NCI-H2171 (cell line): ENCODE measurements around the gene PPP1R15A.
"Not testable (repeated sequence)": the region's sequence is repeated elsewhere in the genome, so short reads cannot be mapped to it uniquely, and the experiment has no call there.

Experiments used
- DNase-seq: peaks from one replicate; lab custom pipeline; 2025; lab: John Stamatoyannopoulos, UW

Gene PPP1R15A

DNA sequence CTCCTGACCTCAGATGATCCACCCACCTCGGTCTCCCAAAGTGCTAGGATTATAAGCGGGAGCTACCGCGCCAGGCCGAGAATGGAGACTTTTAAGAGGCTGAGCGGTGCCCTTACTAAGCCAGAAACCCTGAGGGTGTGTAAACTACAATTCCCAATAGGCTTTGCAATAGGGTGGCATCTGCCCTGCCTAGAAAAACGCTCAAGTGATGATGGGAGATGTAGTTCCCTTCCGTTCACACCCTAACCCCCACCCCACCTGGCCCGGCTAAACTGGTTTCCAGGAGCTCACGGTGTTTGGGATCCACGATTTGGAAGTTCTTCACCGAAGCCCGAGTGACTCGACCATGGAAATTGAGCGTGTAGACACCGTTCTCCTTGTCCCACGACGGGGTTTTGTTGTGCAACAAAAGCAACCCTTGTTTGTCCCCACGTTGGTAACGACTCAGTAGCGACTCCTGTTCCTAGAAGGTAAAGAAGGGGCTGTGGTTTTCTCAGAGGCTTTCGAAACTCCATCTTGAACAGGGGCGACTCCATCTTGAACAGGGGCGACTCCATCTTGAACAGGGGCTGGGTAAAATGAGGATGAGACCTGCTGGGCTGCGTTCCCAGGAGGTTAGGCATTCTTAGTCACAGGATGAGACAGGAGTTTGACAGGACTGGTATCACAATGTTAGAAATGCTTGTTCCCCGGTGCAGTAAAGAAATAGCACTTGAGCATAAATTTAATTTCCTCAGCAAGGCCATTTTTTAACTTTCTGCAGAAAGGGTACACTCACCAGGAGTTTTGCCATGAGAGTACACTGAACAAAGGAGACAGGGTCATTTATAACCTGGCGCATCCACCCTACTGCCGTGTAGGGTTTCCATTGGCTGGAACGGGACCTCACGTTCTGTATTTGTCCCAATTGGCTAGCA is 9.8 kb downstream of the PPP1R15A start:
- peak; percentile 19 for DNase-seq

DNA sequence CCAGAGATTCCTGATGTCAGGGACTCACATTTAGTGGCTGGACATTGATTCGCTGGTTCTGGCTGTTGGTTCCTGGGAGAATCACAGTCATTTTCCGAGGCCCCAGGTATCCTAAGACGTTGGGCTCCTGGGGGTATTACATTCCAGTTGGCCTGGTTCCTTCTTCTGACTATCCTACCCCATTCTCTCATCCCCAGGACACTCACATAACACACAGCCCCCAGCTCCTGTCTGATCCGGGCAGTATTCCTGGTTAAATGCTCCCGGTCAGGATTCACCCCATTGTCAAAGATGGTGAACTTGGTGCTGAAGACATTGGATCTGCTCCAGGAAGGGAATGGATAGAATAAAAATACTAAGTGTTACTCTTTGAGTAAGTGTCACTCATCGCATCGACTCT is 11.5 kb downstream of the PPP1R15A start:
- no peak for DNase-seq

DNA sequence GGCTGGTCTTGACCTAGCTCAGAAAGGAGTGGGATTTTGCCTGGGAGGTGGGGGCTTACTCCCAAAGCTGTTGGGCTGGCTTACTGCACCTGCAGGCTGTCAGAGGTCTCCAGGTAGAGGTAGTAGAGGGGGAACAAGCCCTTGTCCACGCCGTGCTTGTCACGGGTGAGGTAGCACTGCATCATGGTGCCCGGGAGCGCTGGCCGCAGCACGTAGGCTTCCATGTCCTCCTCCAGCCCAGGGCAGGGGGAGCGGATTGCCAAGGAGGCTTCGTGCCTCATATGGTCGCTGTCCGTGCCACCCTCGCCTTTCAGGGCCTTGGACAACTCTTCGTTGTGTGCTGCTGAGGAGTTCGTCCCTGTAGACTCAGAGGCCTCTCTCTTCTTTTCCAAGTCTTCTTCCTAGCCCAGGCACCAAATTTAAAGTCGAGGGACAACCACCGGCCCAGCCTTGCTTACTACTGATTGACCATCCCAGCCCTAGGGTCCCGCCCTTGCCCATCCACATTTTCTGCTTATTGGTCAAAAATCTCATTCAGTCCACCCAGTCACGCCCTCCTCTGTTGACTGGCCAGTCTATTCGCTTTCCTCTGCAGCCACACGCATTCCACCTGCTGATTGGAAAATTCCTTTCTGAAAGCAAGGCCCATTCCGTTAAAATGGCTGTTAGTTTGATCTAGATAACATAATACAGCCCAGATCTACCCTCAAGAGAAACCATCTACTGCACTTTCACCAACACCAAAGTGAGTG is 15.8 kb downstream of the PPP1R15A start:
- no peak for DNase-seq

DNA sequence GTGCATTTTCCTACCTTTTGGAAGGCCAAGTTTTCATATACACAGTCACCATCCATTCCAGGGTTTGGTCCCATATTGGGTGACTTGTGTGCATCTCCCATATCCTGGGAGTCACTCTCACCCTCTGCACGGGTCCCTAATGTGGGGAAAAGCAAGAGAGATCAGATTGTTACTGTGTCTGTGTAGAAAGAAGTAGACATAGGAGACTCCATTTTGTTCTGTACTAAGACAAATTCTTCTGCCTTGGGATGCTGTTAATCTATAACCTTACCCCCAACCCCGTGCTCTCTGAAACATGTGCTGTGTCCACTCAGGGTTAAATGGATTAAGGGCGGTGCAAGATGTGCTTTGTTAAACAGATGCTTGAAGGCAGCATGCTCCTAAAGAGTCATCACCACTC is 17.3 kb downstream of the PPP1R15A start:
- not testable (repeated sequence) for DNase-seq

DNA sequence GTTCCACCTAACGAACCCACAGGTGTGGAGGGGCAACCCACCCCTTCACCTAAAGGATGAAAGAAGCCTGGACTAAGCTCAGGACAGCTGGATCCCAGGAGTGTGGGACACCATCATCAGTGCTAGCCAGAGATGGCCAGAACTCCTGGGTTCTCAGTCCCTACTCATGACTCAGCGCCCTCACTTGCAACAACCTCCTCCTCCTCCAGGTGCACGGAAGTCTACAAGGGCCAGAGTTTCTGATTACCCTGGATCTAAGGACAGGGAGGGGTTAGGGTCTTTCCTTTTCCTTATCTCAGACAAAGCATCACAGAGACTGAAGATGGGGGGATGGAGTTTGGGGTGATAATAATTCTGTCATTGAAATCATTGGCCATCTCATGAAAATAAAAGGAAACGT is 18.3 kb downstream of the PPP1R15A start:
- no peak for DNase-seq

DNA sequence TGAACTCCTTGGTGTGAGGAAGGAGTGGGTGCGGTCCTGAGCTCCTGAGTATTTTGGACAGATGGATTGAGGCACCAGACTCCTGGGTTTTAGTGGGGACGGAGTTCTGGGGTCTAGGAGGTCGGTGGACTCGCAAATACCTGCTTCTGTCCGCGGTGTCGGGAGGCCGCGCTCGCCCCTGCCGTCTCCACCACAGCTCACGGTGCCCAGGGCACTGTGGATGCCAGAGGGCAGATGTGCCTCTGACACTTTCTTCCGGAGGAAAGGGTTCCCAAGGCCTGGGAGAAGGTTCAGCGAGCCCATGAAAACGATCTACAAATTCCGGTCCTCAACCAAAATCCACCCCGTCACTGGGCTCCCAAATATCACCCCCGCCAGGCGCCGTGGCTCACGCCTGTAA is 23.0 kb downstream of the PPP1R15A start:
- DNase-seq: no peak

DNA sequence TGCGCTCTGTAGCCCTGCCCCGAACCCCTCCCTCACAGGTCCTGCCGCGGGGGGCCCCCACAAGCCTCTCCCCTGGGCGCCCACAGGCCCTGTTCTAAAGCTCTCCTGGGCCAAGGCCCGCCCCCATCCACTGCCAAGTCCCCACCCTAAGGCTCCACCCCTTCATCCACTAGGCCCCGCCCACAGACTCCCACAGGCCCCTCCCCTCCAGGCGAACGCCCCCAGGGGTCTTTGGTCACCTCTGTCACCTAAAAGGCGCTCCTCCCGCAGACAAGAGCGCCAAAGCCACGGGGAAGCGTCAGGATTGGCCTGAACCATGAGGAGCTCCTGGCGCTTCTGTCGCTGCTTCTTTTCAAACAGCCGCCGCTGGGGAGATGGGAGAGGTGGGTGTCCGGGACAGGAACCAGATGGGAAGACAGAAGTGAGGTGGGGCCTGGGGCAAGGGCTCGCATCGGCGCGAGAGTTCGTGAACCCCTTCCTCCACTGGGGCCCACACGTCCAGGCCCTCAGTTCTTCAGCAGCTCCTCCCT is 24.0 kb downstream of the PPP1R15A start:
- DNase-seq: no peak

DNA sequence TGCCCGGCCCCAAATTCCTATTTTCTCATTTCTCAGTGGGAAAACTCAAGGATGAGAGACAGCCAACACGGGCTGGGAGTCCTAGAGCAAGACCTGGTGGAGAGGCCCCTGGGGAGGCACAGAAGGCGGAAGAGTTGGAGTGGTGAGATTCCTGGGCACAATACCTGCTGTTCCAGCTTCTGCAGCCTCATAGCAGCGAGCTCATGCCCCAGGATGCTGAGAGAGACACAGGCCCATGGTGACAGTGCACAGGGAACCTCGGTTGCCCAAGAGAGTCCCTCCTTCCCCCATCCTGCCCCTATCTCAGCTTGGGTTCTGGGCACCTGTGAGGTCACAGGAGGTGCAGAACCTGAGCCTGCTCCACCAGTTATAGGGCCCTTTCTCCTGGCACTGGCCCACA is 25.0 kb downstream of the PPP1R15A start:
- DNase-seq: peak; percentile 12

DNA sequence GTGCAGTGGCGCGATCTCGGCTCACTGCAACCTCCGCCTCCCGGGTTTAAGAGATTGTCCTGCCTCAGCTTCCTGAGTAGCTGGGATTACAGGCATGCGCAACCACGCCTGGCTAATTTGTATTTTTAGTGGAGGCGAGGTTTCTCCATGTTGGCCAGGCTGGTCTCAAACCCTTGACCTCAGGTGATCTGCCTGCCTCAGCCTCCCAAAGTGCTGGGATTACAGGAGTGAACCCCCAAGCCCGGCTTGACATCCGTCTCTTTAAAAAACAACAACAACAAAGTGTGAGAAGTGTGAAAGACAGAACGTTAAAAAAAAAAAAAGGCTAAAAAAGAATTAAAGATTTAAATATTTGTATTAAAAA is 27.1 kb downstream of the PPP1R15A start:
- DNase-seq: not testable (repeated sequence)

DNA sequence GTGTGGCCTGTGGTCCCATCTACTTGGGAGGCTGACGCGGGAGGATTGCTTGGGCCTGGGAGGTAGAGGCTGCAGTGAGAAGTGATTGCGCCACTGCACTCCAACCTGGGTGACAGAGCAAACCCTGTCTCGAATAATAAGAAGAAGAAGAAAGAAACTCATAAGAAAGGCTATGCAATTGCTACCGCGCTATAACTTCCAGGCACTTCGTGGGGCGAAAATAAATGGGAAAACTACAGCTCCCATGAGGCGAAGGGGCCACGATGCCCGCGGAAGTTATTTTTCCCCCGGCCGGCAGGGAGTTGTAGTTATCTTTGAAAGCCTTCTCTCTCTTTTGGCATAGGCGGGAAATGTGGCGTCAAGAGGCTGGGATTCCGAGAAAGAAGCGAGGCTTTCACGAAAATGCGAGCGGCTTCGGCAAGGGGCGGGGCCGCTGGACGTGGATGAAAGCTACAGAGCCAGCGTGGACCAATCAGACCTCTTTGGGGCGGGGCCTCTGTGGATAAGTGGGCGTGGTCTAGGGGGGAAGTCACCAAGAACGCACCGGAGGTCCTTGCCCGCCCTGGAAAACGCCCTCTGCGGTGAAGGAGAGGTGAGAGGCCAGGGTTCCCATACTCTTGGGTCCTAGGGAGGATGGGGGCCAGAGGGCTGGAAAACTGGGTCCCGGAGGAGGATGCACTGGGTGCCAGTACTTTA is 27.7 kb downstream of the PPP1R15A start, which contains the start of gene NUCB1:
Gene NUCB1 (plus strand): TSS at position 532 of the 696 bp plus-strand sequence. CDS start 485 bp downstream, outside the sequence.
- peak; percentile 98 for DNase-seq

DNA sequence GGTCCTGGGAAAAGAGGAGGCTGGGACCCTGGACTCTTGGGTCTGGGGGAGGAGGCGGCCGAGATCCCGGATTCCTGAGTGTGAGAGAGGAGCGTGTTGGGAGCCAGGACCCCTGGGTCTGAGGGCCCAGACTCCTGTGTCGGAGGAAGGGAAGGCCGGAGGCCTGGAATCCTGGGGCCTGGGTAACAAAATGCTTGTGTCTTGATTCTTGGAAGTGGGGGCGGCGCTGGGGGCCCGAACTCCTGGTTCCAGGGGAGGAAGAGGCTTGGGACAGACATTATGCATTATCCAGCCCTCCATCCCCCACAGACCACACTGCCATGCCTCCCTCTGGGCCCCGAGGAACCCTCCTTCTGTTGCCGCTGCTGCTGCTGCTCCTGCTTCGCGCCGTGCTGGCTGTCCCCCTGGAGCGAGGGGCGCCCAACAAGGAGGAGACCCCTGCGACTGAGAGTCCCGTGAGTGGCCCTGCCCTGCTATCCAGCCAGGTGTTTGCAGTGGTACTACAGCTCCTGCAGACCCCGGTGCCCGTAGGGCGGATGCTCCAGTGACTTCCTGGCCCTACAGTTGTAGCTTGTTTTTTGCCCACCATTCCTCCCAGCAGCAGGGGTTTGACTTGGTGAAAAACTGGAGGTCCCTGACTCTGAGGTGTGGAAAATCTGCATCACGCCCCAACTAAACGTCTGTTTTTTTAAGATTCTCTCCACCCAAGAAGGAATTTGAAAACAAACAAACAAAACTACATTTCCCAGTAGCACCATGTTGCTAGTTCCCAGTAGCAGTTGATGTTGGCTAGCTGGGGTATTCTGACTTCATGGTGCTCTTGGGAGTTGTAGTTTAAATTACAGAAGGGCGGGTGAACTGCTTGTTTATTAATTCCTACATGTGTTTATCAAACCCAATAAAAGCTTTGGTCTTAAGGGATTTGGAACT is 28.5 kb downstream of the PPP1R15A start:
- no peak for DNase-seq

DNA sequence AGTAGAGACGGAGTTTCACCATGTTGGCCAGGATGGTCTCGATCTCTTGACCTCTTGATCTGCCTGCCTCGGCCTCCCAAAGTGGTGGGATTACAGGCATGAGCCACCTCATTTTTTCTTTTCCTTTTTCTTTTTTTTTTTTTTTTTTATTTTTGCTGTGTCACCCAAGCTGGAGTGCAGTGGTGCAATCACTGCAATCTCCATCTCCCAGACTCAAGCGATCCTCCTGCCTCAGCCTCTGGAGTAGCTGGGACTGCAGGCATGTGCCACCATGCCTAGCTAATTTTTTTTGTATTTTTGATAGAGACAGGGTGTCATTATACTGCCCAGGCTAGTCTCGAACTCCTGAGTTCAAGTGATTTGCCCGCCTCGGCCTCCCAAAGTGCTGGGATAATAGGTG is 30.1 kb downstream of the PPP1R15A start:
- DNase-seq: not testable (repeated sequence)

DNA sequence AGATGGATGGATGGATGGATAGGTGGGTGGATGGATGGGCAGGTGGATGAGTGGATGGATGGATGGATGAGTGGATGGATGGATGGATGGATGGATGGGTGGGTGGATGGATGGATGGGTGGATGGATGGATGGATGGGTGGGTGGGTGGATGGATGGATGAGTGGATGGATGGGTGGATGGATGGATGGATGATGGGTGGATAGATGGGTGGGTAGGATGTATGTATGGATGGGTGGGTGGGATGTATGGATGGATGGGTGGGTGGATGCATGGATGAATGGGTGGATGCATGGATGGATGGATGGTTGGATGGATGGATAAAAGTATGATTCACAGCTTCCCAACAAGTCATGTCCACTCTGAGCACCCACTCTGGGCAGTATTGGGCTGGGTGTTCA is 31.6 kb downstream of the PPP1R15A start:
- not testable (repeated sequence) for DNase-seq

DNA sequence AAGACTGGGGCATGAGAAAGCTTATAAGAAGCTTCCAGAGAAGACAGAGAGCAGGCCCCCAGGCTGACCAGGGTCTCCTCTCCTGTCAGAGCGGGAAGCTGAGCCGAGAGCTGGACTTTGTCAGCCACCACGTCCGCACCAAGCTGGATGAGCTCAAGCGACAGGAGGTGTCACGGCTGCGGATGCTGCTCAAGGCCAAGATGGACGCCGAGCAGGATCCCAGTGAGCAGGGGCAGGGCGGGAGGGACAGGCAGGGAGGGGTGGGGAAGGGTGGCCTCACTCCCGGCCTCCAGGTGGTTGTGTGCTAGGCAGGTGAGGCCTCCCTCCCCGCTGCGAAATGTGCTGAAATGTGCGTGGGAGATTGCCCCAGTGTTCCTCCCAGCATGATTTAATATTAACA is 33.4 kb downstream of the PPP1R15A start:
- DNase-seq: no peak

DNA sequence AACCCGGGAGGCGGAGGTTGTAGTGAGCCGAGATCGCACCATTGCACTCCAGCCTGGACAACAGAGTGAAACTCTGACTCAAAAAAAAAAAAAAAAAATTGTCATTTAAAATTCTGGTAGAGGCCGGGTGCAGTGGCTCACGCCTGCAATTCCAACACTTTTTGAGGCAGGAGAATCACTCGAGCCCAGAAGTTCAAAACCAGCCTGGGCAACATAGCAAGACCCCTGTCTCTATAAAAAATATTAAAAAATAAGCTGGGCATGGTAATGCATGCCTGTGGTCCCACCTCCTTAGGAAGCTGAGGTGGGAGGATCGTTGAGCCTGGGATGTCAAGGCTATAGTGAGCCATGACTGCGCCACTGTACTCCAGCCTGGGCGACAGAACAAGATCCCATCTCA is 34.1 kb downstream of the PPP1R15A start:
- no peak for DNase-seq

DNA sequence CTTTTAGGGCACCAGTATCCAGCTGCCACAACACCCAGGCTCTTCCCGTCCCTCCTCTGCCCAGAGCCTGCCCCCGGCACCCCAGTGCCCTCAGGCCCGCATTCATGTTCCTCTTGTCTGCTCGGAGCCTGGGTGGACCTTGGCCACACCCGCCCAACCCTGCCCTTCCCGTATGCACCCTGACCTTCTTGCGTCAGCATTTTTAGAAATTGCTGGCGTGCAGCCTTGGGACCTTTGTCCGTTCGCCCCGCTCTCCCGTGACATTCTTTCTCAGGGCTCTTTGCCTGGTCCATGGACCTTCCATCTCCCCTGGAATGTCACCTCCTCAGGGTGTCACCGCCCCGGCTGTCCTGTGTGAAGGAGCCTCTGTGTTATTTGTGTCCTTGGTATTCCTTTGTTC is 35.5 kb downstream of the PPP1R15A start:
- DNase-seq: no peak

DNA sequence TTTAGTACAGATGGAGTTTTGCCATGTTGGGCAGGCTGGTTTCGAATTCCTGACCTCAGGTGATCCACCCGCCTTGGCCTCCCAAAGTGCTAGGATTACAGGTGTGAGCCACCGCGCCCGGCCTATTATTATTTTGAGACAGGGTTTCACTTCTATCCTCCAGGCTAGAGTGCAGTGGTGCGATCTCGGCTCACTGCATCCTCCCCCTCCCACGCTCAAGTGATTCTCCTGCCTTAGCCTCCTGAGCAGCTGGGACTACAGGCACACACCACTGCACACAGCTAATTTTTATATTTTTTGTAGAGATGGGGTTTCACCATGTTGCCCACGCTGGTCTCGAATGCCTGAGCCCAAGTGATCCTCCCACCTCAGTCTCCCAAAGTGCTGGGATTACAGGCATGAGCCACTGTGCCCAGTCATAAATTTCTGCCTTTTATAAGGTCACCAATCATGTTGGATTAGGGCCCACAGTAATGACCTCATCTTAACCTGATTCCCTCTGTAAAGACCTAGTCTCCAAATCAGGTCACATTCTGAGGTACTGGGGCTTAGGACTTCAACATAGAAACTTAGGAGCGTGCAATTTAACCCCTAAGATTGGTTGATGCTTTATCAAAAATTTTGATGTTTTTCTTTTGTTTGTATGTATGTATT is 37.3 kb downstream of the PPP1R15A start:
- not testable (repeated sequence) for DNase-seq

DNA sequence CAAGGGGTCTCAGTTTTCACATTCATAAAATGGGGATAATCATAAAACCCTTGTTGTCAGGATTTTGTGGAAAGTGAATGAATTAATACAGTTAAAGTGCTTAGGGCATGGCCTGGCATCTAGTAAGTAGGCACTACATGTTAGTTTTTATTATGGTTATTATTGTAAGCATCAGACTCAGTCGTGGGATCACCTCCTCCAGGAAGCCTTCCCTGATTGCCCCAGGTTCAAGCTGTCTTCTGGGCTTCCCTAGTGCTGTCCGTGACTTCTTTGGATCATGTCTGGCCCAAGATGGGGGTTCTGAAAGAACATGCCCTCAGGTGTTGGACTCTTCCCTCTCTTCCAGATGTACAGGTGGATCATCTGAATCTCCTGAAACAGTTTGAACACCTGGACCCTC is 38.6 kb downstream of the PPP1R15A start:
- DNase-seq: no peak

DNA sequence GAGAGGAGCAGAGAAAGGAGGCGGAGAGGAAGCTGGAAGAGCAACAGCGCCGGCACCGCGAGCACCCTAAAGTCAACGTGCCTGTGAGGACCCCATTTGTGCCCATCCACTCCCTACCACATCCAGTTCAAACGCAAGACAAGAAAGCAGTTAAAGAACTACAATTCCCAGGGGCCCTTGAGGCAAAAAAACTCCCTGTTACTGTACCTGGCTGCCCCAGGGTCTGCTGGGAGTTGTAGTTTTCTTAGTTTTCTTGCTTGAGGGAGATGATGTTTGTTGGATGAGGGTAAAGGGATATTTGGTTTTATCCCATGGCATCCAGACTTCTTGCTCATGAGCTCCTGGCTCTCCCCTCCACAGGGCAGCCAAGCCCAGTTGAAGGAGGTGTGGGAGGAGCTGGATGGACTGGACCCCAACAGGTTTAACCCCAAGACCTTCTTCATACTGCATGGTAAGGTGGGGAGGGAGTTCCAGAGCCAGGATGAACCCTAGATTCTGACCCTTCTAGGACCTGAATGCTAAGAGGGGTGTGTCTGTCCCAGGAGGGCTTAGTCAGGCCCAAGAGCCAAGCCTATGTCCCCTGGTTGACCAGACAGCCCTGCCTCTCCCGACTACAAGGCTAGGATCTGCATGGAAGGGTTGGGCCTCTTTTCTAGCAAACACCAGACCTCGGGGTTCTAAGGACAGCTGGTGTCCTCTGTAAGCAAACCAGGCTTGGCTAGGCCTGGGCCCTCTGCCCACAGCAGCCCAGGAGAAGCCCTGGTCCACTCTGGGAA is 41.1 kb downstream of the PPP1R15A start:
- peak; percentile 33 for DNase-seq

DNA sequence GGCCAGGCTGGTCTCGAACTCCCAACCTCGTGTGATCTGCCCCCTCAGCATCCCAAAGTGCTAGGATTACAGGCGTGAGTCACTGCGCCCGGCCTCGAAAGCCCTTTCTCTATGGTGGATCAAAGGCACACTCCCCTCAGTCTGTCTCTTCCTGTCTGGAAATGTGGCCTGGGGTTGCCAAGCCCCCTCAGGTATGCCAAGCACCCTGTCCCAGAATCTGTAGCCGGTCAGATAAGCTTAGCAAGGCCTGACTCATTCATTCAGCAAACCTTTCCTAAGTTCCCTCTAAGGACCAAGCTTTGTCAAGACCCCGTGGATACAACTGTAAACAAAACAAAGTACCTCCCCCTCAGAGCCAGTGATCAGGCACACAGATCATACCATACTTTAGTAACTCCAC is 42.0 kb downstream of the PPP1R15A start:
- DNase-seq: no peak
